IMR-90 (cell line): ENCODE results near the gene C19orf73.

ENCODE experiments used
- CTCF ChIP-seq: conservative IDR thresholded peaks from 2 replicates; pipeline ENCODE4 v1.5.1; 2012; ENCODE audit warnings: mild to moderate bottlenecking, low read depth, low read length, improper control_type of control experiment
- POLR2A ChIP-seq: IDR thresholded peaks from 2 replicates; pipeline ENCODE4 v1.6.1; 2012; ENCODE audit warnings: mild to moderate bottlenecking, low read depth, low read length

DNA sequence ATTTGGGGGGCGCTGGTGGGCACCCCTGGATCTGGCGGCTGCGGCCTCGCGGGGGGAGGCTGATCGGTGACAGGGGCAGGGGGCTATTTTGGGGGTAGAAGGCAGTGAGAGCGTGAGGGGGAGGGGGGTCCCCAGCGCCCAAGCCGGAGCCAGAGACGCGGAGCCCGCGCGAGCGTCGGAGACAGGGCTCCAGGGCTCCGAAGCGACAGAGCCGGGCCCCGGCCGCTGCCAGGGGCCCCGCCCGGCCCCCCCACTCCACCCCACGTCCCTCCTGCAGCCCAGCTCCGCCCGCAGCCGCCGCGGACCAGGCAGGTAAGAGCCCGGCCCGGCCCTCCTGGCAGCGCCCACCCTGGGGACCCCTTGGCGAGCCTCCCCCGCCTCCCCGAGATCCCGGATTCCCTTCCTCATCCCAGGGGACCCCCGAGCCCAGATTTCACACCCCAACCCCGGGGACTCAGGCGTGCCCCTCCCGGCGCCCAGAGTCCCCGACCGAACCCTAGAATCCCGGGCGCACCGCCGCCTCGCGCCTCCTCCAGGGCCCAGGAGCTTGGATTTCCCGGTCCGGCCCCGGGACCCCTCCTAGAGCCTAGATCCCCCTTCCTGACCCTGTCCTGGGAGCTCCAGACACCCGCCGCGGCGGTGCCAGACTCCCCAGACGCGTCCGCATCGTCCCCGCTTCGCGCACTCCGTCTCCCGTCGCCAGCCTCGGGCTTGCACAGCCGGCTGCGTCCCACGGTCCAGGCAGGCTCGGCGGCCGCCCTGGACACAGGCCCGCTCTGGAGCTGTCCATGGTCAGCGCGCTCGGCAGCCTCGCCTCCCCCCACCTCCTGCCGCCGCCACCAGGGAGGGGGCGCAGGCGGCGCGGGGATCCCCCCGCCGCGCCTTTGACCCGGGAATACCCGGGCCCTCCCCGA lies 725 bp upstream of the C19orf73 start, which contains the start of gene PPFIA3:
- TF ChIP-seq CTCF (no peak), POLR2A (no peak)
